NOMO-1 treated with DMSO at 0.1 percent for 48 hours (cell line): ENCODE data around the gene TCEAL9.
"Not testable (repeated sequence)": the region's sequence is repeated elsewhere in the genome, so short reads cannot be mapped to it uniquely, and the experiment has no call there.

ENCODE experiments used
- DNase-seq: peaks from one replicate; lab custom pipeline; 2025; ENCODE audit not compliant: unreplicated experiment; lab: John Stamatoyannopoulos, UW

Gene TCEAL9

GRCh38 chrX:103356130-103356798, at the start of gene TCEAL9:
Gene TCEAL9, plus strand, starts transcription at chrX:103356506. Its CDS starts 1,179 bp downstream, at chrX:103357685.
- DNase-seq: no peak

- no peak for DNase-seq
These were observed 46.3 kb upstream of the TCEAL9 start for GRCh38 chrX:103309860-103310554.

- DNase-seq: peak; percentile 5
These were observed 45.5 kb upstream of the TCEAL9 start, which contains the start of gene BEX2 for GRCh38 chrX:103310555-103311398. Gene BEX2, minus strand, starts transcription at chrX:103310990. Its CDS starts 1,014 bp downstream, at chrX:103309976.

GRCh38 chrX:103311399-103311780, 44.9 kb upstream of the TCEAL9 start:
- no peak for DNase-seq

- DNase-seq: no peak
These were observed 26.3 kb upstream of the TCEAL9 start, which contains the start of gene TCEAL7 for GRCh38 chrX:103329991-103330390. Gene TCEAL7, plus strand, starts transcription at chrX:103330239. Its CDS starts 1,165 bp downstream, at chrX:103331404.

GRCh38 chrX:103330681-103331288, 25.5 kb upstream of the TCEAL9 start:
- no peak for DNase-seq

- DNase-seq: no peak
These were observed 17.6 kb upstream of the TCEAL9 start for GRCh38 chrX:103338663-103339062.

GRCh38 chrX:103343105-103343504, 13.2 kb upstream of the TCEAL9 start:
- DNase-seq: peak; percentile 19

- DNase-seq: no peak
These were observed 11.7 kb upstream of the TCEAL9 start for GRCh38 chrX:103344606-103345005.

GRCh38 chrX:103347682-103348397, 8.5 kb upstream of the TCEAL9 start:
- DNase-seq: no peak

- no peak for DNase-seq
These were observed 552 bp downstream of the TCEAL9 start for GRCh38 chrX:103356858-103357257.

GRCh38 chrX:103357871-103358270, 1.6 kb downstream of the TCEAL9 start:
- no peak for DNase-seq

GRCh38 chrX:103359605-103360004, 3.3 kb downstream of the TCEAL9 start:
- DNase-seq: not testable (repeated sequence)

- no peak for DNase-seq
These were observed 3.8 kb downstream of the TCEAL9 start for GRCh38 chrX:103360092-103360491.

GRCh38 chrX:103360916-103361315, 4.6 kb downstream of the TCEAL9 start:
- DNase-seq: no peak

- no peak for DNase-seq
These were observed 5.5 kb downstream of the TCEAL9 start for GRCh38 chrX:103361798-103362197.

GRCh38 chrX:103362474-103362873, 6.2 kb downstream of the TCEAL9 start:
- DNase-seq: no peak

GRCh38 chrX:103363046-103363445, 6.7 kb downstream of the TCEAL9 start:
- no peak for DNase-seq

GRCh38 chrX:103367502-103367901, 11.2 kb downstream of the TCEAL9 start:
- DNase-seq: no peak

GRCh38 chrX:103369479-103369878, 13.2 kb downstream of the TCEAL9 start:
- DNase-seq: no peak
